ENCODE measurements around the gene CAMTA1.

DNA sequence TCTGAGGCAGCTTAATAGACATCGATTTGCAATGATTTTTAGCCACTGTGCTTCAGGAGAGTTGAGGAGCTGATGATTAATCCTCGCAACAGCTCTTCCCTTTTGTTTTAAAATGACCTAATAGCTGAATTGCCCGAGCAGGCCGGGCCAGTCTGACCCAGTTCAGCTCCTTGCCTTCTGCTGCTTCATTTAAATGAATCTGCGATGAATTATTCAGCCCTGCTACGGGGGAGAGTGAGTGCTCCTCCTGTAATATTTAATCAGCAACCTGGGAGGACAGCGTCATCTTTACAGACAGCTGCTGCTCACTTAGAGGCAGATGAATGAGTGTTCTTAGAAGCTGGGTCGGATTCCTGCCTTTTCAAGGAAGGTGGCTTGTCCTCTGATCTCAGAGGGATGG is 325.1 kb downstream of the CAMTA1 start:
- no peak for TF ChIP-seq CTCF (tag by site-specific recombination; IDR thresholded peaks at IDR 0.05)
- TF ChIP-seq ZBTB48 (tag by site-specific recombination; IDR thresholded peaks at IDR 0.05), result no peak
- no peak for TF ChIP-seq ZBTB21 (tag by site-specific recombination; IDR thresholded peaks at IDR 0.05)
- TF ChIP-seq ZBTB10 (tag by site-specific recombination; IDR thresholded peaks at IDR 0.05), result no peak
- no peak for TF ChIP-seq SP7 (tag by site-specific recombination; IDR thresholded peaks at IDR 0.05)
- no peak for TF ChIP-seq WT1 (tag by site-specific recombination; IDR thresholded peaks at IDR 0.05)
- TF ChIP-seq ZNF843 (tag by site-specific recombination; IDR thresholded peaks at IDR 0.05), result no peak
- TF ChIP-seq ZNF391 (tag by site-specific recombination; IDR thresholded peaks at IDR 0.05; ENCODE audit: borderline replicate concordance, low read depth), result no peak
- TF ChIP-seq ZIC2 (tag by site-specific recombination; IDR thresholded peaks at IDR 0.05), result no peak

Data from HEK293 (cell line).